Neural crest cell (in vitro differentiated cells): ENCODE results near the gene STAT3. TPM values are rescaled to one million over a fixed set of nuclear protein-coding genes. Genes with fewer than 3 reads are reported as not detected.

Experiments used
- DNase-seq: peaks from one replicate; pipeline ENCODE4 v3.0.0; 2021; ENCODE audit warnings: low read depth, mixed read lengths, low spot score
- H3K27ac Mint-ChIP-seq: one replicate; pipeline ENCODE4 v1.8.0; 2021; ENCODE audit warnings: mild to moderate bottlenecking, mixed read lengths; ENCODE audit not compliant: unreplicated experiment
- H3K27me3 Mint-ChIP-seq: 2 replicates; pipeline ENCODE4 v1.8.0; 2021; ENCODE audit warnings: low read depth, mild to moderate bottlenecking, mixed read lengths
- H3K36me3 Mint-ChIP-seq: 2 replicates; pipeline ENCODE4 v1.8.0; 2021; ENCODE audit warnings: low read depth, mild to moderate bottlenecking, mixed read lengths
- H3K4me1 Mint-ChIP-seq: 2 replicates; pipeline ENCODE4 v1.8.0; 2021; ENCODE audit warnings: mixed read lengths
- H3K4me3 Mint-ChIP-seq: one replicate; pipeline ENCODE4 v1.8.0; 2021; ENCODE audit warnings: mild to moderate bottlenecking, mixed read lengths
- H3K9me3 Mint-ChIP-seq: 2 replicates; pipeline ENCODE4 v1.8.0; 2021; ENCODE audit warnings: mixed read lengths
- CTCF ChIP-seq: fragments of 200-600 bp; sonication (generic); conservative IDR thresholded peaks from 2 replicates; pipeline ENCODE4 v1.5.0; 2021; ENCODE audit warnings: antibody characterized with exemption, mild to moderate bottlenecking
- total RNA-seq: library from RNA; stranded (reverse); gene quantifications from 2 replicates; pipeline ENCODE4 v1.2.1, GENCODE V29; 2021

The STAT3 gene
- total RNA-seq, 1 donor from 2014 or later: 40.9 TPM

GRCh38 chr17:42424991-42425610 is 36.9 kb upstream of the STAT3 start:
- Mint-ChIP-seq H3K9me3 (no peaks in the 10 kb centered on the region), H3K4me1 (peaks cover 27% of the 10 kb centered on the region), H3K4me3 (no peak overlapping the region), H3K27me3 (peaks cover 64% of the 10 kb centered on the region), H3K36me3 (no peaks in the 10 kb centered on the region), H3K27ac (no peak overlapping the region)
- TF ChIP-seq CTCF: no peak
- DNase-seq: no peak

DNA sequence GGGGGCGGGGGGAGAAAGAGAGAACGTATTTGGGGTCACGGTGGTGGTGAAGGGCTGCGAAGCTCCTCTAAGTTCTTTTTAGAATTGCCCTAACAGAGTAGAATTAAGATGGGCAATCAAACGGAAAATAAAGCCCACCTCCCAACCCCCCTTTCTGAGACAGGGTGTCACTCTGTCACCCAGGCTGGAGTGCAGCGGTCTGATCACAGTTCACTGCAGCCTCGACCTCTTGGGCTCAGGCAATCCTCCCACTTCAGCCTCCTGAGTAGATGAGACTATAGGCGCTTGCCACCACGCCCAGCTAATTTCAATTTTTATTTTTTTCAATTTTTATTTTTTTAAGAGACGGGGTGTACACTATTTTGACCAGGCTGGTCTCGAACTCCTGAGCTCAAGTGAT is 35.5 kb upstream of the STAT3 start:
- DNase-seq: no peak
- peaks cover 74% of the 10 kb centered on the region for H3K27me3 Mint-ChIP-seq
- H3K9me3 Mint-ChIP-seq: no peaks in the 10 kb centered on the region
- H3K27ac Mint-ChIP-seq: no peak overlapping the region
- H3K4me1 Mint-ChIP-seq: peaks cover 23% of the 10 kb centered on the region
- no peak for TF ChIP-seq CTCF
- H3K36me3 Mint-ChIP-seq: no peaks in the 10 kb centered on the region
- H3K4me3 Mint-ChIP-seq: no peak overlapping the region

- TF ChIP-seq CTCF: no peak
- peak within 1 kb of the TSS; percentile 68 for H3K4me3 Mint-ChIP-seq
- H3K27me3 Mint-ChIP-seq: peaks cover 73% of the 10 kb centered on the region
- no peak within 1 kb of the TSS for H3K27ac Mint-ChIP-seq
- H3K9me3 Mint-ChIP-seq: no peaks in the 10 kb centered on the region
- no peak for DNase-seq
- peaks cover 16% of the 10 kb centered on the region for H3K4me1 Mint-ChIP-seq
- no peaks in the 10 kb centered on the region for H3K36me3 Mint-ChIP-seq
These were observed 34.9 kb upstream of the STAT3 start, which contains the start of gene CAVIN1 for GRCh38 chr17:42422958-42423712. Gene CAVIN1 (minus strand): TSS chr17:42423256. CDS start chr17:42423097, 159 bp downstream.

DNA sequence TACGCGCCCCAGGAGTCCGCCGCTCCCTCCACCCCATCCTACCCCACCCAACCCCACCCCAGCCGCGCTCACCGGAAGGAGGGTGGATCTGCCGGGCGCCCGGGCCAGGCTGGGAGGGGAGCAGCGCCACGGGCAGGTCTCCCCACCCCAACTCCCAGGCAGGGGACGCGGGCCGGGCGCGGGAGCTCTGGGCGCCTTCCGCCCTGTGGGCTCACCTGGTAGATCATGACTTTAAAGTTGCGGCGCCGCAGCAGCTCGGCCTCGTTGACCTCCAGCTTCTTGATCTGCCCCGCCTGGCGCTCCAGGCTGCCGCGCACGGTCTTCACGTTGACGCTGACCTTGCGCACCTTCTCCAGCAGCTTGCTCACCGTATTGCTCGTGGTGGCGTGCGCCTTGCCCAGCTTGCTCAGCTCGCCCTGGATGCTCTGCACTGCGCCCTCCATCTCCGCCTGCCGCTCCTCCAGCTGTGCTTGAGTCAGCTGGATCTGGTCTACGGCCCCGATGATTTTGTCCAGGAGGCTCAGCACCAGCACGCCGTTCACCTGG is 34.2 kb upstream of the STAT3 start:
- no peak for DNase-seq
- H3K36me3 Mint-ChIP-seq: no peaks in the 10 kb centered on the region
- no peaks in the 10 kb centered on the region for H3K9me3 Mint-ChIP-seq
- peak overlapping the region; percentile 68 for H3K4me3 Mint-ChIP-seq
- H3K4me1 Mint-ChIP-seq: peaks cover 16% of the 10 kb centered on the region
- no peak for TF ChIP-seq CTCF
- peaks cover 76% of the 10 kb centered on the region for H3K27me3 Mint-ChIP-seq
- H3K27ac Mint-ChIP-seq: no peak overlapping the region

GRCh38 chr17:42421507-42422338 is 33.5 kb upstream of the STAT3 start:
- no peaks in the 10 kb centered on the region for H3K9me3 Mint-ChIP-seq
- no peak overlapping the region for H3K27ac Mint-ChIP-seq
- peak overlapping the region; percentile 81 for H3K4me3 Mint-ChIP-seq
- no peak for DNase-seq
- H3K27me3 Mint-ChIP-seq: peaks cover 77% of the 10 kb centered on the region
- no peaks in the 10 kb centered on the region for H3K36me3 Mint-ChIP-seq
- peaks cover 16% of the 10 kb centered on the region for H3K4me1 Mint-ChIP-seq
- TF ChIP-seq CTCF: no peak
